A549 treated with dexamethasone at 1 μM for 4 hours (cell line): ENCODE measurements around the gene FGG. TPM values are rescaled to one million over a fixed set of nuclear protein-coding genes. Genes with fewer than 3 reads are reported as not detected.

Experiments
- total RNA-seq: library from RNA; stranded (reverse); fragments of 200-300 nt; extraction: Qiagen RNA extraction; gene quantifications from 5 replicates; pipeline ENCODE4 v1.2.3, GENCODE V29; 2022

Gene FGG
- 5.0 to 8.7 TPM (median 5.7 TPM) in 5 replicates for total RNA-seq

DNA sequence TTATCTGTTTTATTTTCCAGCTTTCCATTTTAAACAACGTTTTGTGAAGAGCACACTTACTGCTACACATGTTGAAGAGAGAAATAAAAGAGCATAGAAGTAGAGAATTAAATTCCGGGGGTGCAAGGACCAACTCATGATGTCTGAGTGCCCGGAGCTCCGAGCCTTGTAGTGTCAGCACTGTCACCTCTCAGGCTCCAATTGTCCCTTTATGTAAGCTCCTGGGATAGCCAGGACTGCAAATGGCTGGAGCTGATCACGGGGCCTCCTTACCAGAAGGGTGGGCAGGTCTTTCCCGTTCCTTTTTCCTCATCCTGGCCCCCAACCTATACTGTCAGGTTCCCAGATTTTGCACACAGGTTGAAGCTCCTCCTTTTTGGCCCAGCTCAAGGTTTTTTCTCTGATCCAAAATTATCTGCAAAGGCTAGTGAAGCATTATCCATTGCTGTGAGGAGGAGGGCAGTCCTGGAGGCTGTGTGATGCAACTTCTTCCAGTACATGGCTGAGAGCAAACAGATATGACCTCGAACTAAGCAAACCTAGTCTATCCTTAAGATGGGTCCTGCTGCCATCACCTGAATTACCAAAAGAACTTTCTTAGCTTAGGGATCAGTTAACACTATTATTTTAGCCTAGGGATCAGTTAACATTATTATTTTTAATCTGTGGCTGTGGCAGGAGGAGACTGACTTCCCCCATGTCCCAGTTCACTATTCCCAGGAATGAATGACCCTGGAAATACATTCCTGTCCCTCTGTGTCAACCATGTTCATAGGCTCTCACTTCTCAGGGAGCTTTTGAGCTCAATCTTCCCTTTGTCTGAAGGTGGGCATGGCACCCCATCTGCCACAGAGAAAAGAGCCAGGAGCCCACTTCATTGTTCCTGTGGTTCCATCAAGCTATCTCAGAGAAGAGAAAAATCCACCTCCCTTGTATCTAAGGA, at the start of gene FGG:
Gene FGG, minus strand, starts transcription at position 185 of the 943 bp plus-strand sequence. Its CDS starts 47 bp downstream, at position 138.

DNA sequence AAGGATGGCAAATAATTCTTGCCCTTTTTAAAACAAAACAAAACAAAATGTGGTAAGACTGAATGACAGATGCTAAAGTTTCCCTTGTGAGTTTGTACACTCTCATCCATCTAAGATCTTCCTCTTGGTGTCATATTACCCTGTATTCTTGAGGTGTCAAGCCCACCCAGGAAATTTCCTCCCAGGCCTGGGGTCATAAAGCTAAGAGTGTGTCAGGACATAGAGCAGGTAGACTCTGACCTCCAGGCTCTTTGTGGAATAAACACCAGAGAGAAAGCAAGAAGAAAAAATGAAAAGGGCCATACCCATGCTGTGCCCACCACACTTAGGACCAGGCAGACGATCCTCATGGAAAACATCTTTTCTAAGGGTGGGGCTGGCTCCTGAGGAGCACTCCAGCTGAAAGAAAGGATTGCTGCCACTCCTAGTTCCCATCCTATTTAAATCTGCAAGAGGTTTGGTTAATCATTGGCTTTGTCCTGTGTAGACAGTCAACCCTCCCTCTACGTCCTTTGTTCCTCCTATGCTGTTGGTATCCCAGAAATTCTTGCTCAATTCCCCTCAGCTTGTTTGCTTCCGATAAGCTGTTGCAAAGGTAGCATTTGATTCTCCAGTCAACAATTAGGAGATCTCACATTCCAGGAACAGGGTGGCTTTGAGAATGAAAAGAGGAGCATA, 22.0 kb downstream of the FGG start, which contains the start of gene FGA:
Gene FGA, minus strand, starts transcription at position 414 of the 678 bp plus-strand sequence. Its CDS starts 55 bp downstream, at position 359.

DNA sequence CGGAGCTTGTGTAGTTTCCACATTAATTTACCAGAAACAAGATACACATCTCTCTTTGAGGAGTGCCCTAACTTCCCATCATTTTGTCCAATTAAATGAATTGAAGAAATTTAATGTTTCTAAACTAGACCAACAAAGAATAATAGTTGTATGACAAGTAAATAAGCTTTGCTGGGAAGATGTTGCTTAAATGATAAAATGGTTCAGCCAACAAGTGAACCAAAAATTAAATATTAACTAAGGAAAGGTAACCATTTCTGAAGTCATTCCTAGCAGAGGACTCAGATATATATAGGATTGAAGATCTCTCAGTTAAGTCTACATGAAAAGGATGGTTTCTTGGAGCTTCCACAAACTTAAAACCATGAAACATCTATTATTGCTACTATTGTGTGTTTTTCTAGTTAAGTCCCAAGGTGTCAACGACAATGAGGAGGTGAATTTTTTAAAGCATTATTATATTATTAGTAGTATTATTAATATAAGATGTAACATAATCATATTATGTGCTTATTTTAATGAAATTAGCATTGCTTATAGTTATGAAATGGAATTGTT, 49.7 kb downstream of the FGG start, which contains the start of gene FGB:
Gene FGB, plus strand, starts transcription at position 315 of the 558 bp plus-strand sequence. Its CDS starts 8 bp downstream, at position 323.

Other genes with a start within 250 kb of the FGG start
- 0.01 TPM in 1 of 5 replicates, not detected in the others for gene DCHS2, start 120.9 kb downstream of the FGG start, total RNA-seq
- 48.8 to 59.9 TPM (median 55.0 TPM) in 5 replicates for gene PLRG1, start 62.3 kb downstream of the FGG start, total RNA-seq
- 17.5 to 27.3 TPM (median 22.1 TPM) in 5 replicates for gene FGB, start 49.6 kb downstream of the FGG start, total RNA-seq
- gene FGA, start 21.9 kb downstream of the FGG start, total RNA-seq: 20.0 to 25.7 TPM (median 20.2 TPM) in 5 replicates
- 0.07 to 0.11 TPM (median 0.08 TPM) in 3 of 5 replicates, not detected in the others for gene LRAT, start 131.3 kb upstream of the FGG start, total RNA-seq
- not detected in 5 replicates for gene RBM46, start 168.6 kb upstream of the FGG start, total RNA-seq